Islet of Langerhans (tissue), 1 donor: ENCODE measurements around the gene MUC6.

Experiments
- FAIRE-seq: peaks from one replicate; lab custom pipeline; 2011; peaks lifted over from hg19 to GRCh38; lab: Jason Lieb, UNC

Gene MUC6

GRCh38 chr11:1071571-1072115 lies 35.1 kb upstream of the MUC6 start:
- FAIRE-seq = no peak

GRCh38 chr11:1070594-1071462 lies 34.3 kb upstream of the MUC6 start:
- FAIRE-seq = no peak

- no peak for FAIRE-seq
Observed at GRCh38 chr11:1069740-1070139, 33.2 kb upstream of the MUC6 start.

GRCh38 chr11:1067812-1068496 lies 31.4 kb upstream of the MUC6 start:
- FAIRE-seq = no peak

- FAIRE-seq = peak; percentile 62
Observed at GRCh38 chr11:1064167-1064566, 27.6 kb upstream of the MUC6 start.

- no peak for FAIRE-seq
Observed at GRCh38 chr11:1062075-1062820, 25.7 kb upstream of the MUC6 start.

- FAIRE-seq = no peak
Observed at GRCh38 chr11:1060852-1061616, 24.5 kb upstream of the MUC6 start.

GRCh38 chr11:1060410-1060809 lies 23.9 kb upstream of the MUC6 start:
- no peak for FAIRE-seq

- FAIRE-seq = no peak
Observed at GRCh38 chr11:1059759-1060158, 23.2 kb upstream of the MUC6 start.

GRCh38 chr11:1057806-1058205 lies 21.3 kb upstream of the MUC6 start:
- FAIRE-seq = no peak

- no peak for FAIRE-seq
Observed at GRCh38 chr11:1055990-1056771, 19.7 kb upstream of the MUC6 start.

- no peak for FAIRE-seq
Observed at GRCh38 chr11:1055109-1055703, 18.7 kb upstream of the MUC6 start.

- FAIRE-seq = no peak
Observed at GRCh38 chr11:1054143-1055108, 17.9 kb upstream of the MUC6 start.

GRCh38 chr11:1053121-1053901 lies 16.8 kb upstream of the MUC6 start:
- no peak for FAIRE-seq

- no peak for FAIRE-seq
Observed at GRCh38 chr11:1052133-1053011, 15.9 kb upstream of the MUC6 start.

GRCh38 chr11:1051356-1052132 lies 15.0 kb upstream of the MUC6 start:
- FAIRE-seq = no peak
